ENCODE results near the gene ANTXRL.
"Not testable (repeated sequence)": the region's sequence is repeated elsewhere in the genome, so short reads cannot be mapped to it uniquely, and the experiment has no call there.

ANTXRL gene

DNA sequence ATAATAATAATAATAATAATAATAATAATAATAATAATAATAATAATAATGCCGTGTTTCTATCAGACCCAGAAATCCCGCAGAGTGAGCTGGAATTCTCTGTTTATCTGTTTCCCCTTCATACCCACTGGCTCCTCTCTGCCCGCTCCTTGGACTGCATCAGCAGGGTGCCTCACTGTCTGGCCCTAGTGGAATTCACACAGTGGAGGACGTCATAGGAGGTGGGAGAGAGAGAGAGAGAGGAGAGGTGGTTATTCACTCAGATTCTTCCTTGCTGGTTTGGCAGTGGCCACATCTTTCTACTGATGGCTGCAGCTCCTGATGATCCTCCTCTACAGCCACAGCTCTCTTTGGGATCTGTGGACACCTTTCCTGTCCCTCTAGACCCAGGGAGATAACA, 78.7 kb downstream of the ANTXRL start:
- not testable (repeated sequence) for DNase-seq (ENCODE audit: low spot score)

DNA sequence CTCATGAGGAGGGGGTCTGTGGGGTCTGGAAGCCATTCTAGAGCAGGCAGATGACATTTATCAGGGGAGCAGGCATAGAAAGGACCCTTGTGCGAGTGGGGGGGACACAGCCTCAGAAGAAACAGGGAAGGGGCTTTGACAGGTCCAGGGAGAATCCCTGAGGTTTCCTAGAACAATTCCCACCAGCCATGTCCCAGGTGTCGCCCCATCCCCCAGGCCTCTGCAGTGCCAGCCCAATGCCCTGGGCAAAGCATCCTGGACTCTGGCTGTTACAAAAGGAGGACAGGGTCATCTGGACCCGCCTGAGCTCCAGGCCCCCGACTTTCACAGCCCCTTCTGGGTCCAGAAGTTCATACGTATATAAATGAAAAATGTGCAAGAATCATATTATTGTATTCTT, 80.4 kb downstream of the ANTXRL start:
- DNase-seq (ENCODE audit: low spot score), result not testable (repeated sequence)

DNA sequence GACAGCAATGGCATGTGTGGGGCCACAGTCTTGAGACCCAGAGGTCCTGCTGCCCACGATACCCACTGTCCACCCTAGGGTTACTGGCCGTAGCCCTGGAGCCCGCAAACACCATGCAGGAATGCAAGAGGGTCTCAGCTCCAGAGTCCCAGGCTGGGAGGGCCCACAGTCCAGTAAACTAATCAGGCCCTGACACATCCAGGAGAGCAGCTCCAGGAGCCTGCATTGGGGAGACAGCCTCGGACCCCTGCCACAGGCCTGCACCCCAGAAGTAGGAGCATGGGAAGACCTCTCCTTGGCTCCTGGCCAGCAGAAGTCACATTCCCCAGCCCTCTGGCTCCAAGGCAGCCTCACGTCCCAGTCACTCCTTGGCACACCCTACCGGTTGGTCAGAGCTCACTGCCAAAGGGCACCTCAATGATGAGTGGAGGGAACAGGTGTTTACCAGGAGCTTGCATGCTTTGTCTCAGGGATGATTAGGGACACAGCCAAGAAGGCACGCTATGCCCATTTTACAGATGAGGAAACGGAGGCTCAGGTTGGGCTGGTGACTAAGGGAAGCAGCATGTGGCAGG, 81.0 kb downstream of the ANTXRL start:
- not testable (repeated sequence) for DNase-seq (ENCODE audit: low spot score)

DNA sequence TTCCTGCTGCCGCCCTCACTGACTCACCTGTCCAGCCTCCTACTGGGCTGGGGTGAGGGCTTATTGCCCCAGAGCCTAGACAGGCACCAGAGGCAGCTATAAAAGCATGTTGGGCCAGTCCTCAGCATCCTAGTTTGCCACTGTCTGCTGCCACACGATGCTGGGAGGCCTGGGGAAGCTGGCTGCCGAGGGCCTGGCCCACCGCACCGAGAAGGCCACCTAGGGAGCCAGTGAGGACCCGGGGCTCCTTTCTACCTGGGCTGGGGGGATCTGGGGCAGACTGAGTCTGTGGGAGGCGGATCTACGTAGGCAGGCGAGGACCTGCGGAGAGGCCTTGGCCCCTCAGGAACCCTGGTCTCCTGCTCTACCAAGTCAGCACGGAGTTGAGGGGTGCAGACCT, 82.2 kb downstream of the ANTXRL start:
- DNase-seq (ENCODE audit: low spot score), result not testable (repeated sequence)

DNA sequence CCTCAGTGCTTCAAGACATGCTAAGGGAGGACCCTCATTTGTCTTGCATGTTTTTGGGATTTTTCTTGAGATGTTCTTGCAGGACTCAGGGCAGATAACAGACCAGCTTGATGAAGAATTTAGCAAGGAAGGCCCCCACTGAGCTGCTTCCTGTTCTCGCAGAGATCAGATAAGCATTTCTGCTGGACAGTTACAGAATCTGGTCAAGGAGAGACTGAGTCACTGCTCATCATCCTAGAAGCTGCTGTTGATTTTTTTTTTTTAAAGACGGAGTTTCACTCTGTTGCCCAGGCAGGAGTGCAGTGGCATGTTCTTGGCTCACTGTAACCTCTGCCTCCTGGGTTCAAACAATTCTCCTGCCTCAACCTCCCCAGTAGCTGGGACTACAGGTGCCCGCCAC, 87.6 kb downstream of the ANTXRL start:
- DNase-seq (ENCODE audit: low spot score), result not testable (repeated sequence)

DNA sequence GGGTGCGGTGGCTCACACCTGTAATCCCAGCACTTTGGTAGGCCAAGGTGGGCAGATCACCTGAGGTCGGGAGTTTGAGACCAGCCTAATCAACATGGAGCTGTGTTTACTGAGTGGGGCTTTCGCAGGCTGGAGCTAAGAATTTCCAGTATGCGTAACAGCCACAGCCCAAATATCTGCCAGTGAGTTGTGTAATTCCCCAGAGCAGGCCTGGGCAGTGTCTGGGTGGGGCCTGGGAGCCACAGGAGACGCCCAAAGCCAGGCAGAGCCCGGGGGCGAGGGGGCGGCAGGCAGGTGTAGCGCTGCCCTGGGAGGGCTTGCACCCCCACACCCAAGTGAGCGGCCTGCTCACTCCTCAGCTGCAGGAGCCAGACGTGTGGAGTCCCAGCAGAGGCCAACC, 88.6 kb downstream of the ANTXRL start, which contains the start of gene ANXA8L1:
TSS of gene ANXA8L1 (plus strand) at position 371 of the 400 bp plus-strand sequence. CDS start 76 bp downstream, outside the sequence.
- not testable (repeated sequence) for DNase-seq (ENCODE audit: low spot score)

DNA sequence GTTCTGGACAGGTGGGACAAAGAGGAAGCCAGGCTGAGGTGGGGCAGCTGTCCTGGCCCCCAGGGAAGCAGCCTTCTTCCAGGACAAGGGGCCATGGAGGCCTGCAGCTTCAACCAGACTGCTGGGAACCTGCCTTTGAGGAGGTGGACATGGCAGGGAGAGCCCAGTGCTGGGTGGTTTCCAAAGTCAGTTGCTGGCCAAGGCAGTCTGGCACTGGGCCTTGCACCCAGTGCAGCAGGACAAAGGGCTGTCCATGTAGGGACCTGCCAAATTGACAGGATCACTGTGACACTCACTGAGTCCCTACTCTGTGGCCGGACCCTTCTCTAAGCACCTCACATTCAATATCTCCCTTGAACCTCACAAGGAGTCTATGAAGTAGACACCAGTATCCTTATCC, 90.2 kb downstream of the ANTXRL start:
- DNase-seq (ENCODE audit: low spot score), result not testable (repeated sequence)

DNA sequence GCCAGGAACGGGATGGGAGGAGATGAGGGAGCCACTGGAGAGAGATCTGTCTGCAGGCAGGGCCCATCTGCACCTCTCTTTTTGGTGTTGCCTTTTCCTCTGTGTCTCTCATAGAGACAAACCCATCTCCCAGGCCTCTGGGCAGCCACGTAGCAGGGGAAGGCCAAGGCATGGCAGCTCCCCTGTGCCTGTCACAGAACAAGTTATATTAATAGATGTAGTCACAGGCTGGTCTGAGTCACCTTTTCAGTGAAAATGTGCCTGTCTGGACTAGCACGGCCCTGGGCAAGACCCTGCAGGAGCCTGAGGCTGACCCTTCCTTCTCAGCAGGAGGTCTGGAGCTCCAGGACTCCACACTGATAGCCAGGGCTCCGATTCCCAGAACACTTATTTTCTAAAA, 90.9 kb downstream of the ANTXRL start:
- not testable (repeated sequence) for DNase-seq (ENCODE audit: low spot score)

DNA sequence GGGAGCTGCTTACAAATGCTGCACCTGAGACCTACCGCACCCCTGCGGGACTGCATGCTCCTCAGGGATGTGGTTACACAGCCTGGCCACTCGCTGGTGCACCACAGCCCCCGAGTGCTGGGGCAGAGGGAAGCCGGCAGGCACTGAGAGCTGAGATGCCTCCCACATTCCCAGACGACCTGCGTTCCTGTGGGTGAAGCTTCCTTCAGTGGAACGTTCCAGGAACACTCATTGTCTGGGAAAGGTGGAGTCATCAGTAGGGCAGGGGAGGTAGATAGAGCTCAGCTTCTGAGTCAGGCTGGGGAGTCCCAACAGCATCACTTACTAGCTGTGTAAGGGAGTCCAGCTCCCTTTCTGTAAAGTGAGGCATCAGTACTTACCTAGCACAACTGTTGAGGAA, 91.3 kb downstream of the ANTXRL start:
- not testable (repeated sequence) for DNase-seq (ENCODE audit: low spot score)

DNA sequence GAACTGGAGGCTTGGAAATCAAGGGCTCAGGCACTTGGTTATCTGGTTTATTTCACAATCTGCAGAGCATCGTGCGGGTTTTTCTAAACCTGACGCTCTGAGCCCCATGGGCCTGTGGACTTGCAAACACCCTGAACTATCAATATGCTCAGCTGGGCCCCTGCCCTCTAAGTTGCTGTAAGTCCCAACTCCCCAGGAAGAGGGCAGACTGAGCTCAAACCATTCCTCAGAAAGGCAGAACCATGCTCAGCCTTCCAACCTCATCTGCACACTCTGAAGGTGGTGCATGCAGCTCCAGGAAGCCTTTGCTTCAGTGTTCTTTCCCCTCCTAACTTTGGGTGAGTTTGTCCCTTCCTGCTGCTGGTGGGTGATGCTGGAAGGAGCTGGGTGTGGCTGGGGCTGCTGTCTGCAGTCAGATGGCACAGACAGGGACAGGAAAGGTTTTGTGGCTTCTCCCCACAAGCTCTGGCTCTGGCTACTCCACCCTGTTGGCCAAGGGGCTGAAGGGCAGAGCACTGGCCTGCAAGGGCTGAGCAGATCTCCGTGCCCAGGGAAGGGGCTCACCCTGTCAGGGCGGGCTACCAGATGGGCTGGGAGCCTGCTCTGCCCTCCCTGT, 92.5 kb downstream of the ANTXRL start:
- DNase-seq (ENCODE audit: low spot score), result not testable (repeated sequence)

Data from CD4-positive, alpha-beta T cell treated with Interleukin-6 at 100 ng/mL for 8 hours (primary cell).